H1 (cell line): ENCODE data around the gene CENPC. TPM values are rescaled to one million over a fixed set of nuclear protein-coding genes. Genes with fewer than 3 reads are reported as not detected.

Experiments
- CHD7 ChIP-seq: fragments of 300-600 bp; sonication (generic); IDR thresholded peaks from 2 replicates; pipeline ENCODE4 v1.7.1; 2012; ENCODE audit warnings: low read length, moderate library complexity, mild to moderate bottlenecking, inconsistent platforms; ENCODE audit not compliant: insufficient replicate concordance
- GABPA ChIP-seq: IDR thresholded peaks from 2 replicates; pipeline ENCODE4 v1.6.1; 2011; ENCODE audit warnings: mild to moderate bottlenecking, low read length, moderate library complexity, borderline replicate concordance; ENCODE audit not compliant: insufficient read depth
- POLR2A ChIP-seq, 2 experiments: IDR thresholded peaks; 1 replicate in 1 of 2; 2 replicates in 1 of 2; pipeline ENCODE4 v1.6.1; 2011; ENCODE audit warnings: low read depth in 2 of 2, low read length in 2 of 2, mild to moderate bottlenecking in 2 of 2; ENCODE audit errors: control extremely low read depth in 1 of 2
- SAP30 ChIP-seq: fragments of 300-600 bp; sonication (generic); IDR thresholded peaks from 2 replicates; pipeline ENCODE4 v1.7.1; 2012; ENCODE audit warnings: low read length, moderate library complexity, mild to moderate bottlenecking, inconsistent platforms; ENCODE audit not compliant: insufficient read depth, insufficient replicate concordance
- SP2 ChIP-seq: IDR thresholded peaks from 2 replicates; pipeline ENCODE4 v1.6.1; 2012; ENCODE audit warnings: mild to moderate bottlenecking, low read length, inconsistent platforms
- TCF12 ChIP-seq: IDR thresholded peaks from 2 replicates; pipeline ENCODE4 v1.6.1; 2011; ENCODE audit warnings: low read depth, mild to moderate bottlenecking, low read length
- polyA plus RNA-seq, 7 experiments: library from polyadenylated mRNA; depleted of rRNA in 3 of 7; stranded (reverse) in 5 of 7; unstranded in 2 of 7; fragments of >200 nt in 5 of 7; fragments of 200-250 nt in 2 of 7; gene quantifications; 1 replicate in 5 of 7; 2 replicates in 1 of 7; 4 replicates in 1 of 7; pipeline versions ENCODE4 v1.2.1 to v1.2.3, GENCODE V29; 2011 to 2013; ENCODE audit warnings: missing spikeins in 2 of 7, mixed read lengths in 2 of 7
- total RNA-seq: library from RNA; stranded (reverse); fragmentation: NEBNext Ultra II Directional; extraction: Animal tissue kit (Norgen Biotek cat#: 25700); gene quantifications from 2 replicates; pipeline ENCODE4 v1.2.1, GENCODE V29; 2021
- TF ChIP-seq, protein P1 (sequence below), 3 experiments: IDR thresholded peaks; 1 replicate in 2 of 3; 2 replicates in 1 of 3; pipeline versions ENCODE4 v1.5.1 to v1.6.1; 2011; ENCODE audit warnings: low read length in 3 of 3, mild to moderate bottlenecking in 3 of 3, inconsistent platforms in 2 of 3, low read depth in 1 of 3, moderate library complexity in 1 of 3; ENCODE audit not compliant: insufficient read depth in 1 of 3; ENCODE audit errors: control extremely low read depth in 1 of 3

The CENPC gene
- total and polyA plus RNA-seq, 2 of the 8 experiments (the other 6 are each of a cell fraction or from before 2014, with no cell fraction given): 2.8 to 15.7 TPM

- no peak for TF ChIP-seq TCF12
- TF ChIP-seq SP2: no peak
- TF ChIP-seq GABPA: no peak
- TF ChIP-seq, protein P1, sequence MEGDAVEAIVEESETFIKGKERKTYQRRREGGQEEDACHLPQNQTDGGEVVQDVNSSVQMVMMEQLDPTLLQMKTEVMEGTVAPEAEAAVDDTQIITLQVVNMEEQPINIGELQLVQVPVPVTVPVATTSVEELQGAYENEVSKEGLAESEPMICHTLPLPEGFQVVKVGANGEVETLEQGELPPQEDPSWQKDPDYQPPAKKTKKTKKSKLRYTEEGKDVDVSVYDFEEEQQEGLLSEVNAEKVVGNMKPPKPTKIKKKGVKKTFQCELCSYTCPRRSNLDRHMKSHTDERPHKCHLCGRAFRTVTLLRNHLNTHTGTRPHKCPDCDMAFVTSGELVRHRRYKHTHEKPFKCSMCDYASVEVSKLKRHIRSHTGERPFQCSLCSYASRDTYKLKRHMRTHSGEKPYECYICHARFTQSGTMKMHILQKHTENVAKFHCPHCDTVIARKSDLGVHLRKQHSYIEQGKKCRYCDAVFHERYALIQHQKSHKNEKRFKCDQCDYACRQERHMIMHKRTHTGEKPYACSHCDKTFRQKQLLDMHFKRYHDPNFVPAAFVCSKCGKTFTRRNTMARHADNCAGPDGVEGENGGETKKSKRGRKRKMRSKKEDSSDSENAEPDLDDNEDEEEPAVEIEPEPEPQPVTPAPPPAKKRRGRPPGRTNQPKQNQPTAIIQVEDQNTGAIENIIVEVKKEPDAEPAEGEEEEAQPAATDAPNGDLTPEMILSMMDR (IDR thresholded peaks at IDR 0.05; ENCODE audit: control extremely low read depth in 1 of 3, insufficient read depth in 1 of 3, low read depth in 1 of 3, low read length in 3 of 3): no peak
- no peak for TF ChIP-seq POLR2A (IDR thresholded peaks at IDR 0.05; ENCODE audit: control extremely low read depth in 1 of 2, low read depth in 2 of 2, low read length in 2 of 2)
- no peak for TF ChIP-seq CHD7
- no peak for TF ChIP-seq SAP30
Measured at GRCh38 chr4:67539830-67540229, 5.5 kb downstream of the CENPC start (continued).
